Upper lobe of left lung (tissue), 4 donors: ENCODE data around the gene OR2L5.

ENCODE experiments used
- CTCF ChIP-seq, 6 experiments: fragments of 450-650 bp in 4 of 6; fragments of 200-600 bp in 2 of 6; sonication (generic) in 2 of 6; IDR thresholded peaks; one replicate each; pipeline ENCODE4 v1.5.1; 2016 to 2019; ENCODE audit warnings: antibody characterized with exemption in 6 of 6
- POLR2A ChIP-seq, 4 donors: fragments of 450-650 bp; IDR thresholded peaks; one replicate each; pipeline ENCODE4 v1.5.1; 2016 to 2017; ENCODE audit warnings: antibody characterized with exemption in 4 of 4, mild to moderate bottlenecking in 2 of 4

- no peak for TF ChIP-seq CTCF (IDR thresholded peaks at IDR 0.05)
- TF ChIP-seq POLR2A (IDR thresholded peaks at IDR 0.05): no peak
Observed at GRCh38 chr1:248045209-248045608, 31.7 kb downstream of the OR2L5 start.
